HG03558 (cell line): ENCODE results near the gene POLR1D.

Experiments
- ATAC-seq: cut with Tn5 transposase; IDR thresholded peaks from one replicate; pipeline ENCODE4 v1.9.1; 2021; ENCODE audit warnings: moderate number of reproducible peaks; ENCODE audit not compliant: unreplicated experiment; ENCODE audit errors: extremely low read depth

POLR1D gene

GRCh38 chr13:27666951-27667350, 45.3 kb downstream of the POLR1D start:
- no peak for ATAC-seq

- ATAC-seq, result no peak
These were observed 46.3 kb downstream of the POLR1D start for GRCh38 chr13:27667946-27668345.

- ATAC-seq, result no peak
These were observed 49.2 kb downstream of the POLR1D start for GRCh38 chr13:27670861-27671260.

DNA sequence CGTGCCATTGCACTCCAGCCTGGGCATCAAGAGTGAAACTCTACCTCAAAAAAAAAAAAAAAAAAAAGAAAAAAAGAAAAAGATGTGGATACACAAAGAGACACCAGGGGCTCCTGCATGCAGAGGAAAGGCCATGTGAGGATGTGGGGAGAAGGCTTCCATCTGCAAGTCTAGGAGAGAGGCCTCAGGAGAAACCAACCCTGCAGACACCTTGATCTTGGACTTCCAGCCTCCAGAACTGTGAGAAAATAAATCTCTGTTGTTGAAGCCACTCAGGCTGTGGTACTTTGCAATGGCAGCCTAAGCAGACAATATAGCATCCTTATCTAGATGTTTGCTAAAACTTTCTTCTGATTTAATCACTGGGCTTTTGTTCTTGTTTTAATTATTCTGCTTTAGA, 50.3 kb downstream of the POLR1D start:
- ATAC-seq, result no peak
